ENCODE measurements around the gene BCL2L2. TPM values are rescaled to one million over a fixed set of nuclear protein-coding genes. Genes with fewer than 3 reads are reported as not detected.

Gene BCL2L2
- total and polyA plus RNA-seq, 2 experiments from 2014 or later: 4.3 to 20.8 TPM

DNA sequence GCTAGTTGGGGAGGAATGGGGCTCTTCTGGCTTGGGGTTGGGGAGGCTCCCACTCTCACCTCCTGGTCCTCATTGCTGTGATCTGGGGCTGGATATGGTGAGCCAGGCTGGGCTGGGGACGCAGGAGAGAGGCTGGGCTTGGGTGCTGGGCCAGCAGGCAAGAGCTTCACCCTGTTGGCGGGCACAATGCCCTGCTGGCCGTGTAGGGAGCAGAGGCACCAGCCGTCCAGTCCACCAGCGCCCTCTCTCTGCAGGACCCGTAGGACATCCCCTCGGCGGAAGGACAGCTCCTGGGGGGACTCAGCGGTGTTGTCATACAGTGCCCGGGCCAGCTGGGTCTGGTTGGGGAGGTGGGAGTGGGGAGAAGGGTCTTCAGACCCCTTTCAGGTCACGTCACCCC is 53.9 kb downstream of the BCL2L2 start:
- peaks cover 41% of the 10 kb centered on the region for H3K79me2 ChIP-seq
- no peaks in the 10 kb centered on the region for H3K36me3 ChIP-seq (replicated peaks; ENCODE audit: insufficient read depth, low read depth)
- H4K20me1 ChIP-seq (ENCODE audit: insufficient read depth, poor library complexity, severe bottlenecking): peaks cover 14% of the 10 kb centered on the region
- no peak overlapping the region for H3K27ac ChIP-seq
- H3K27me3 ChIP-seq: no peaks in the 10 kb centered on the region
- no peak overlapping the region for H3K4me3 ChIP-seq
- H3K4me1 ChIP-seq (ENCODE audit: insufficient read depth): peaks cover 7% of the 10 kb centered on the region
- H3K9me2 ChIP-seq (replicated peaks; ENCODE audit: insufficient read depth): no peaks in the 10 kb centered on the region
- DNase-seq (ENCODE audit: low spot score): no peak
- H3K9me3 ChIP-seq (ENCODE audit: low read depth): no peaks in the 10 kb centered on the region
- 84% methylated on average over 11 of the region's 11 CpGs for WGBS (ENCODE audit: low lambda C conversion rate, missing lambda C conversion rate)
- H3K4me2 ChIP-seq: no peak overlapping the region
- H2AFZ ChIP-seq: no peak overlapping the region
- TF ChIP-seq, protein P1, sequence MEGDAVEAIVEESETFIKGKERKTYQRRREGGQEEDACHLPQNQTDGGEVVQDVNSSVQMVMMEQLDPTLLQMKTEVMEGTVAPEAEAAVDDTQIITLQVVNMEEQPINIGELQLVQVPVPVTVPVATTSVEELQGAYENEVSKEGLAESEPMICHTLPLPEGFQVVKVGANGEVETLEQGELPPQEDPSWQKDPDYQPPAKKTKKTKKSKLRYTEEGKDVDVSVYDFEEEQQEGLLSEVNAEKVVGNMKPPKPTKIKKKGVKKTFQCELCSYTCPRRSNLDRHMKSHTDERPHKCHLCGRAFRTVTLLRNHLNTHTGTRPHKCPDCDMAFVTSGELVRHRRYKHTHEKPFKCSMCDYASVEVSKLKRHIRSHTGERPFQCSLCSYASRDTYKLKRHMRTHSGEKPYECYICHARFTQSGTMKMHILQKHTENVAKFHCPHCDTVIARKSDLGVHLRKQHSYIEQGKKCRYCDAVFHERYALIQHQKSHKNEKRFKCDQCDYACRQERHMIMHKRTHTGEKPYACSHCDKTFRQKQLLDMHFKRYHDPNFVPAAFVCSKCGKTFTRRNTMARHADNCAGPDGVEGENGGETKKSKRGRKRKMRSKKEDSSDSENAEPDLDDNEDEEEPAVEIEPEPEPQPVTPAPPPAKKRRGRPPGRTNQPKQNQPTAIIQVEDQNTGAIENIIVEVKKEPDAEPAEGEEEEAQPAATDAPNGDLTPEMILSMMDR (IDR thresholded peaks at IDR 0.05; ENCODE audit: poor library complexity): no peak
- no peak for TF ChIP-seq EZH2phosphoT487 (IDR thresholded peaks at IDR 0.05; ENCODE audit: low read depth, severe bottlenecking, unreplicated experiment)
- no peak for TF ChIP-seq EZH2 (IDR thresholded peaks at IDR 0.05; ENCODE audit: borderline replicate concordance)

DNA sequence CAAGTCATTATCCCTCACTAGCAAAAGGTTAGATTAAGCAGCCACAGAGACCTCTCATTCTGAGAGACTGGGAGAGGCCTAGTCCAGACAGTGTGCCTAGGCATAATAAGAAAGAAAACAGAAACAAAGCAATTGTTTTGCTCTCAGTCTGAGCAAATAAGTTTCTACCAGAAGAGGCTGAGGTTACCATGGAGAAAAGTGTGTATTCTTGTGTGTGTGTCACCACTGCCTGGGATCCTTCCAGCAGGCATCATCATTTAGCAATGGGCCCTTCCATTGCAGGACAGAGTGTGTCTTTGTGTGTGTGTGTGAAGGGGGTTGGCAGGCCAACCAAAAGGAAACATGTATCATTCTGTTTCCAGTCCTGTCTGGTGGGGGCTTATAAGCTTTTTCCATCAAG is 54.7 kb downstream of the BCL2L2 start:
- Histone ChIP-seq H3K9me2 (replicated peaks; ENCODE audit: insufficient read depth) (no peaks in the 10 kb centered on the region), H3K36me3 (replicated peaks; ENCODE audit: insufficient read depth, low read depth) (no peaks in the 10 kb centered on the region), H2AFZ (no peak overlapping the region), H3K9me3 (ENCODE audit: low read depth) (no peaks in the 10 kb centered on the region), H3K27me3 (no peaks in the 10 kb centered on the region), H4K20me1 (ENCODE audit: insufficient read depth, poor library complexity, severe bottlenecking) (peaks cover 14% of the 10 kb centered on the region), H3K4me2 (no peak overlapping the region), H3K79me2 (peaks cover 45% of the 10 kb centered on the region), H3K4me1 (ENCODE audit: insufficient read depth) (peaks cover 7% of the 10 kb centered on the region), H3K27ac (no peak overlapping the region), H3K4me3 (no peak overlapping the region)
- DNase-seq (ENCODE audit: low spot score): no peak
- TF ChIP-seq EZH2 (IDR thresholded peaks at IDR 0.05; ENCODE audit: borderline replicate concordance) (no peak), EZH2phosphoT487 (IDR thresholded peaks at IDR 0.05; ENCODE audit: low read depth, severe bottlenecking, unreplicated experiment) (no peak)
- TF ChIP-seq, protein P1 (IDR thresholded peaks at IDR 0.05; ENCODE audit: poor library complexity): no peak

Small RNA genes within 50 kb of the gene (small RNA-seq; reads per million reads assigned to genes)
- gene RNU6-1046P: not detected

Other genes starting within 250 kb of the BCL2L2 start
- 6.7 and 6.9 TPM in 2 replicates for gene CDH24, start 249.3 kb upstream of the BCL2L2 start, total RNA-seq
- gene CDH24, start 249.3 kb upstream of the BCL2L2 start, polyA plus RNA-seq: 18.0 and 19.8 TPM in 2 replicates
- gene ACIN1, start 211.7 kb upstream of the BCL2L2 start, total RNA-seq: 97.5 and 108 TPM in 2 replicates
- gene ACIN1, start 211.7 kb upstream of the BCL2L2 start, polyA plus RNA-seq: 44.3 and 49.2 TPM in 2 replicates
- 47.7 and 64.9 TPM in 2 replicates for gene C14orf119, start 211.3 kb upstream of the BCL2L2 start, total RNA-seq
- gene C14orf119, start 211.3 kb upstream of the BCL2L2 start, polyA plus RNA-seq: 118 and 146 TPM in 2 replicates
- not detected in 2 replicates for gene CIROP, start 201.8 kb upstream of the BCL2L2 start, total RNA-seq
- gene CIROP, start 201.8 kb upstream of the BCL2L2 start, polyA plus RNA-seq: not detected in 2 replicates
- gene CEBPE, start 187.6 kb upstream of the BCL2L2 start, total RNA-seq: not detected in 2 replicates
- gene CEBPE, start 187.6 kb upstream of the BCL2L2 start, polyA plus RNA-seq: not detected in 2 replicates
- 39.5 and 54.6 TPM in 2 replicates for gene SLC7A8, start 123.2 kb upstream of the BCL2L2 start, total RNA-seq
- gene SLC7A8, start 123.2 kb upstream of the BCL2L2 start, polyA plus RNA-seq: 85.0 and 123 TPM in 2 replicates
- gene RNF212B, start 68.9 kb upstream of the BCL2L2 start, total RNA-seq: 0.17 and 1.2 TPM in 2 replicates
- 1.2 TPM in 1 of 2 replicates, not detected in the other for gene RNF212B, start 68.9 kb upstream of the BCL2L2 start, polyA plus RNA-seq
- 8.2 and 9.4 TPM in 2 replicates for gene HOMEZ, start 20.7 kb upstream of the BCL2L2 start, total RNA-seq
- gene HOMEZ, start 20.7 kb upstream of the BCL2L2 start, polyA plus RNA-seq: 6.3 and 11.2 TPM in 2 replicates
- 3.9 and 6.1 TPM in 2 replicates for gene PPP1R3E, start 4.0 kb upstream of the BCL2L2 start, total RNA-seq
- gene PPP1R3E, start 4.0 kb upstream of the BCL2L2 start, polyA plus RNA-seq: 4.6 and 4.8 TPM in 2 replicates
- 94.1 and 116 TPM in 2 replicates for gene PABPN1, start 14.6 kb downstream of the BCL2L2 start, total RNA-seq
- 213 and 245 TPM in 2 replicates for gene PABPN1, start 14.6 kb downstream of the BCL2L2 start, polyA plus RNA-seq
- 31.9 and 44.4 TPM in 2 replicates for gene SLC22A17, start 46.1 kb downstream of the BCL2L2 start, total RNA-seq
- 62.9 and 79.2 TPM in 2 replicates for gene SLC22A17, start 46.1 kb downstream of the BCL2L2 start, polyA plus RNA-seq
- 9.7 and 10.2 TPM in 2 replicates for gene EFS, start 58.3 kb downstream of the BCL2L2 start, total RNA-seq
- gene EFS, start 58.3 kb downstream of the BCL2L2 start, polyA plus RNA-seq: 21.5 and 21.9 TPM in 2 replicates
- gene IL25, start 66.0 kb downstream of the BCL2L2 start, total RNA-seq: not detected in 2 replicates
- not detected in 2 replicates for gene IL25, start 66.0 kb downstream of the BCL2L2 start, polyA plus RNA-seq
- gene CMTM5, start 70.2 kb downstream of the BCL2L2 start, total RNA-seq: not detected in 2 replicates
- 0.23 and 0.28 TPM in 2 replicates for gene CMTM5, start 70.2 kb downstream of the BCL2L2 start, polyA plus RNA-seq
- not detected in 2 replicates for gene MYH6, start 101.4 kb downstream of the BCL2L2 start, total RNA-seq
- 0.44 and 0.97 TPM in 2 replicates for gene MYH6, start 101.4 kb downstream of the BCL2L2 start, polyA plus RNA-seq
- 0.04 TPM in 1 of 2 replicates, not detected in the other for gene MYH7, start 128.8 kb downstream of the BCL2L2 start, total RNA-seq
- 0.23 TPM in 1 of 2 replicates, not detected in the other for gene MYH7, start 128.8 kb downstream of the BCL2L2 start, polyA plus RNA-seq
- gene NGDN, start 162.9 kb downstream of the BCL2L2 start, total RNA-seq: 39.5 and 47.6 TPM in 2 replicates
- gene NGDN, start 162.9 kb downstream of the BCL2L2 start, polyA plus RNA-seq: 47.2 and 51.3 TPM in 2 replicates
- 0.28 and 1.4 TPM in 2 replicates for gene ZFHX2, start 244.9 kb downstream of the BCL2L2 start, total RNA-seq
- 1.5 and 2.2 TPM in 2 replicates for gene ZFHX2, start 244.9 kb downstream of the BCL2L2 start, polyA plus RNA-seq
- 13.5 and 20.4 TPM in 2 replicates for gene THTPA, start 249.4 kb downstream of the BCL2L2 start, total RNA-seq
- gene THTPA, start 249.4 kb downstream of the BCL2L2 start, polyA plus RNA-seq: 14.2 and 15.5 TPM in 2 replicates

Measured in hepatocyte (in vitro differentiated cells).